Gastroesophageal sphincter (tissue), 4 donors: ENCODE results near the gene CDH1. TPM values are rescaled to one million over a fixed set of nuclear protein-coding genes. Genes with fewer than 3 reads are reported as not detected.
"Not testable (repeated sequence)": the region's sequence is repeated elsewhere in the genome, so short reads cannot be mapped to it uniquely, and the experiment has no call there.

Experiments used
- ATAC-seq: fragments of 150-250 bp; one replicate; pipeline ENCODE4 v1.9.1; 2016; ENCODE audit warnings: mild to moderate bottlenecking, moderate library complexity
- H3K27ac ChIP-seq, 4 donors: fragments of 200-600 bp; sonication (generic) in 3 of 4; 1 replicate in 3 of 4; 2 replicates in 1 of 4; pipeline ENCODE4 v1.5.1; 2016 to 2019
- H3K27me3 ChIP-seq: fragments of 200-600 bp; sonication (generic); one replicate; pipeline ENCODE4 v1.5.1; 2019
- H3K36me3 ChIP-seq, 2 donors: fragments of 200-600 bp; sonication (generic); one replicate each; pipeline ENCODE4 v1.5.1; 2019; ENCODE audit warnings: control low read depth in 1 of 2
- H3K4me1 ChIP-seq, 3 donors: fragments of 200-600 bp; sonication (generic); 1 replicate in 2 of 3; 2 replicates in 1 of 3; pipeline ENCODE4 v1.5.1; 2016 to 2019; ENCODE audit warnings: control low read depth in 2 of 3
- H3K4me3 ChIP-seq, 2 donors: fragments of 200-600 bp; sonication (generic); one replicate each; pipeline ENCODE4 v1.5.1; 2019; ENCODE audit warnings: mild to moderate bottlenecking in 1 of 2, moderate library complexity in 1 of 2
- H3K9me3 ChIP-seq, 3 donors: fragments of 200-600 bp; sonication (generic); one replicate each; pipeline ENCODE4 v1.5.1; 2017 to 2019; ENCODE audit warnings: control low read depth in 2 of 3
- CTCF ChIP-seq, 4 experiments: fragments of 200-600 bp in 2 of 4; fragments of 450-650 bp in 2 of 4; sonication (generic) in 1 of 4; IDR thresholded peaks; one replicate each; pipeline ENCODE4 v1.5.1; 2017 to 2019; ENCODE audit warnings: antibody characterized with exemption in 4 of 4, mild to moderate bottlenecking in 2 of 4, moderate library complexity in 2 of 4
- EP300 ChIP-seq: sonication (generic); formaldehyde crosslinking; IDR thresholded peaks from one replicate; pipeline ENCODE4 v1.6.1; 2017; ENCODE audit warnings: antibody characterized with exemption, mild to moderate bottlenecking
- POLR2A ChIP-seq, 2 donors: fragments of 450-650 bp; IDR thresholded peaks; one replicate each; pipeline ENCODE4 v1.6.1; 2017; ENCODE audit warnings: antibody characterized with exemption in 2 of 2, mild to moderate bottlenecking in 2 of 2, moderate library complexity in 1 of 2
- POLR2AphosphoS5 ChIP-seq: sonication (generic); formaldehyde crosslinking; IDR thresholded peaks from one replicate; pipeline ENCODE4 v1.6.1; 2017; ENCODE audit warnings: antibody characterized with exemption
- WGBS, 2 donors: methylation state at CpG; one replicate each; pipeline ENCODE4 v1.1.5; 2018; ENCODE audit warnings: low coverage in 1 of 2; 5-methylcytosine and 5-hydroxymethylcytosine counted together
- total RNA-seq, 4 donors: library from RNA; depleted of rRNA; stranded (reverse); fragments of >200 nt; gene quantifications; one replicate each; pipeline ENCODE4 v1.1.0, GENCODE V29; 2016

CDH1 gene
- total RNA-seq, 4 donors from 2014 or later = 0.13 to 12.0 (median 1.2) TPM

DNA sequence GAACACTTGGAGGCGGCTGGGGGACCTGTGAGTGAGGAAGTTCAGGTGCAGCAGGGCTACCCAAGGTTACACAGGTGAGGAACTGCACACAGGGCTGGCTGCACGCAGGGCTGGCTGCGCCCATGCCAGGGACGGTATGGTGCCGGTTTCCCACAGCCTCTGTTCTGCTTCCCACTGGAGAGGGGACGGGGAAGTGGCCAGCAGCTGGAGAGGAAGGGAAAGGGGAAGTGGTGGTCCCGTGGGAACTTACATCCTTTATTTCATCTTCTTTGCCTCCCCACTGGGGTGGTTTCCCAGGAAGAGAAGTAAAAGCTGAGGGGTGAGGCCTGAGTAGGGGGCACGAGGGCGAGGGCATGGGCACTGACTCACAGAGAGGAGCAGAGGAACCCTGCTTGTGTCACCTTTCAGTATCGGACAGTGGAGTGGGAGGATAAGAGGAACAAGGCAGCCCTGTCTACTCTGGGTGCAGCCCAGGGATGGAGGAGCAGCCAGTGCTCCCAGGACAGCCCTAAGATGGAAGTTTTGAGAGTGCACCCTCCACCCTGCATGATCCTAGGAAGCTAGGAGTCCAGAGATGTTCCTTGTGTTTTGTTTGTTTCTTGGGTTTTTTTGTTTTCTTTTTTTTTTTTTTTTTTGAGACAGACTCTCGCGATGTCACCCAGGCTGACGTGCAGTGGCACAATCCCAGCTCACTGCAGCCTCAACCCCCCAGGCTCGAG lies 25.5 kb upstream of the CDH1 start:
- H3K9me3 ChIP-seq = no peaks in the 10 kb centered on the region
- H3K4me1 ChIP-seq = no peaks in the 10 kb centered on the region
- ATAC-seq = no peak
- H3K27ac ChIP-seq = no peak overlapping the region
- no peaks in the 10 kb centered on the region for H3K36me3 ChIP-seq
- 56 to 71% methylated on average over 8 to 10 of the region's 14 CpGs for WGBS, 2 donors
- H3K4me3 ChIP-seq = no peak overlapping the region
- H3K27me3 ChIP-seq = peaks cover 26% of the 10 kb centered on the region
- no peak for TF ChIP-seq POLR2AphosphoS5
- TF ChIP-seq CTCF (IDR thresholded peaks at IDR 0.05) = no peak
- TF ChIP-seq EP300 = no peak
- TF ChIP-seq POLR2A (IDR thresholded peaks at IDR 0.05) = no peak

- ATAC-seq = no peak
- H3K27ac ChIP-seq = no peak overlapping the region
- H3K27me3 ChIP-seq = peaks cover 26% of the 10 kb centered on the region
- H3K4me1 ChIP-seq = no peaks in the 10 kb centered on the region
- TF ChIP-seq POLR2AphosphoS5 (no peak), EP300 (no peak), POLR2A (IDR thresholded peaks at IDR 0.05) (no peak), CTCF (IDR thresholded peaks at IDR 0.05) (no peak)
- H3K36me3 ChIP-seq = no peaks in the 10 kb centered on the region
- 61 to 63% methylated on average over 2 to 6 of the region's 6 CpGs for WGBS, 2 donors
- H3K4me3 ChIP-seq = no peak overlapping the region
- H3K9me3 ChIP-seq = peaks cover 0 to 12% (median 0%) of the 10 kb centered on the region in 3 donors
Measured at GRCh38 chr16:68713361-68713760, 23.7 kb upstream of the CDH1 start.

DNA sequence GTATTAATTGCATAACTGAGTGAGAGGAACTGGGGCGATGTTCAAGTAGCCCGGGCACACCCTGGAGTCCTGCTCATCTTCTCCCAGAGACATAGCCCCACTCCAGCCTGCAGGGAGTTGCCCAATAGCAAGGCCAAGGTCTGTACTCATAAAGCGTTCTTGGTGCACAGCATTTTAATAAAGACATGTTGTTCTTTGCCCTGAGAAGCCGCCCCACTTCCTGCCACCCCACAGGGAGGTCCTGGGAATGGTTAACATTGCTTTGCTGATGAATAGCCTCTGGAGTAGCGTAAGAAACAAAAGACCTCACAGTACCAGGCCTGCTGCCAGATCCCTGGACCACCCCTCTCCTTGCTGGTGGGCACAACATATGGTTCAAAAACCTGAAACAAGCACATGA lies 21.6 kb upstream of the CDH1 start:
- Histone ChIP-seq H3K36me3 (no peaks in the 10 kb centered on the region), H3K4me3 (no peak overlapping the region), H3K4me1 (no peaks in the 10 kb centered on the region), H3K27me3 (peaks cover 9% of the 10 kb centered on the region), H3K9me3 (peaks cover 0 to 13% (median 0%) of the 10 kb centered on the region in 3 donors), H3K27ac (no peak overlapping the region)
- 73 to 86% methylated on average over 2 to 4 of the region's 5 CpGs for WGBS, 2 donors
- TF ChIP-seq EP300 (no peak), POLR2A (IDR thresholded peaks at IDR 0.05) (no peak), CTCF (IDR thresholded peaks at IDR 0.05) (no peak), POLR2AphosphoS5 (no peak)
- ATAC-seq = no peak

GRCh38 chr16:68716516-68716915 lies 20.6 kb upstream of the CDH1 start:
- not testable (repeated sequence) for H3K27me3 ChIP-seq, ATAC-seq, H3K4me1 ChIP-seq, H3K27ac ChIP-seq, H3K4me3 ChIP-seq, H3K36me3 ChIP-seq
- 68 to 87% methylated on average over 4 of the region's 4 CpGs for WGBS, 2 donors
- peaks cover 0 to 13% (median 0%) of the 10 kb centered on the region in 3 donors for H3K9me3 ChIP-seq

DNA sequence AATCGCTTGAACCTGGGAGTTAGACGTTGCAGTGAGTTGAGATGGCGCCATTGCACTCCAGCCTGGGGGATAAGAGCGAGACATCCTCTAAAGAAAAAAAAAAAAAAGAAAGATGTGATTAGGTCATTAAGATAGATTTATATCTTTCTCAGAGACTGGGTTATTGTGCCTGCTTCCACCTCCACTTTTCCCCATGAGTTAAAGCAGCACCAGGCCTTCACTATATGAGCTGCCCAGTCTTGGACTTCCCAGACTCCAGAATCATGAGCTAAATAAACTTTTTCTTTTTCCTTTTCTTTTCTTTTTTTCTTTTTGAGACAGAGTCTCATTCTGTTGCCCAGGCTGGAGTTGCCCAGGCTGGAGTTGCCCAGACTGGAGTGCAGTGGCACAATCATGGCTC lies 19.4 kb upstream of the CDH1 start:
- TF ChIP-seq CTCF (IDR thresholded peaks at IDR 0.05) = no peak
- no peak for TF ChIP-seq EP300
- no peak for TF ChIP-seq POLR2AphosphoS5
- no peak for TF ChIP-seq POLR2A (IDR thresholded peaks at IDR 0.05)
- Histone ChIP-seq H3K4me1 (no peaks in the 10 kb centered on the region), H3K9me3 (peaks cover 0 to 13% (median 0%) of the 10 kb centered on the region in 3 donors), H3K27me3 (no peaks in the 10 kb centered on the region), H3K4me3 (no peak overlapping the region), H3K27ac (no peak overlapping the region), H3K36me3 (no peaks in the 10 kb centered on the region)
- no peak for ATAC-seq
- 93 to 95% methylated on average over 2 to 4 of the region's 4 CpGs for WGBS, 2 donors
